T-helper 2 cell (primary cell): Measurements from ENCODE around the gene EML4.
"Not testable (repeated sequence)": the region's sequence is repeated elsewhere in the genome, so short reads cannot be mapped to it uniquely, and the experiment has no call there.

Experiments used
- DNase-seq, 5 experiments: peaks; one replicate each; pipeline versions ENCODE4 v3.0.0 to v3.0.0-alpha.2; 2012 to 2022
- total RNA-seq, 2 donors: gene quantifications; one replicate each; lab custom pipeline; 2026; lab: John Stamatoyannopoulos, UW

The EML4 gene
- total RNA-seq = 341 to 687 reads per million in 2 donors

GRCh38 chr2:42169100-42169873 is at the start of gene EML4:
Gene EML4 (plus strand): TSS chr2:42169353. CDS start chr2:42169612, 259 bp downstream.
- peak; percentile 83 to 87 (median 84) for DNase-seq

GRCh38 chr2:42123426-42123825 is 45.7 kb upstream of the EML4 start:
- DNase-seq = peak in 1 of 5 experiments; percentile 67

DNA sequence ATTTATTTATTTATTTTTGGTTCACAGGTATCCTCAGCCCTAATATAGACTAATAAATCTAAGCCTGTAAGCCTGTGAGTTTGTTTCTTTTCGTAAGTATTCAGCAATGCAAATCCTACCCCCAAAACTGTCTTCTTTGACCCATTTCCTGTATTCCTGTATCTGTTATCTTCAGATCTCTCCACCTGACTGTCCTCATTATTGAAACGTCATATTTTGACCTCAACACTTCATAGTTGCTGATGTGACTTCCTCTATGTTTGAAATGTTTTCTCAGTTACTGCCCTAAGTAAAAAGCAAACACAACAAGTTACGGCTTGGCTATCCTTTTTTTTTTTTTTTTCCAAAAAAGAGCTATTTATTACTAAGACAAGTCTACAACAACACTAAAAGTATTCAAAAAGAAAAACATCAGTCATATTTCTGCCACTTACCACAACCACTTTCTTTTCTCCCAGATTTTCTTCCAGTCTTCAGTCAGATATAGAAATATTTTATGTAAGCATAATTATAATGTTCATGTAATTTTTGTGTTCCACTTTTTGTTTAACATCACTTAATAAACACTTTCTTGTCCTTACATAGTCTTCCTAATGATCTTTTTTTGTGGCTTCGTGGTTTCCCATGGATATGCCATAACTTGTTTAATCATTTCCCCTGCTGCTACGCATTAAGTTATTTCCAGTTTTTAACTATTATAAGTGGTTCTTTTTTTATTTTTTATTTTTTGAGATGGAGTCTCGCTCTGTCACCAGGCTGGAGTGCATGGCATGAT is 45.0 kb upstream of the EML4 start:
- peak in 2 of 5 experiments; percentile 86 to 93 for DNase-seq

DNA sequence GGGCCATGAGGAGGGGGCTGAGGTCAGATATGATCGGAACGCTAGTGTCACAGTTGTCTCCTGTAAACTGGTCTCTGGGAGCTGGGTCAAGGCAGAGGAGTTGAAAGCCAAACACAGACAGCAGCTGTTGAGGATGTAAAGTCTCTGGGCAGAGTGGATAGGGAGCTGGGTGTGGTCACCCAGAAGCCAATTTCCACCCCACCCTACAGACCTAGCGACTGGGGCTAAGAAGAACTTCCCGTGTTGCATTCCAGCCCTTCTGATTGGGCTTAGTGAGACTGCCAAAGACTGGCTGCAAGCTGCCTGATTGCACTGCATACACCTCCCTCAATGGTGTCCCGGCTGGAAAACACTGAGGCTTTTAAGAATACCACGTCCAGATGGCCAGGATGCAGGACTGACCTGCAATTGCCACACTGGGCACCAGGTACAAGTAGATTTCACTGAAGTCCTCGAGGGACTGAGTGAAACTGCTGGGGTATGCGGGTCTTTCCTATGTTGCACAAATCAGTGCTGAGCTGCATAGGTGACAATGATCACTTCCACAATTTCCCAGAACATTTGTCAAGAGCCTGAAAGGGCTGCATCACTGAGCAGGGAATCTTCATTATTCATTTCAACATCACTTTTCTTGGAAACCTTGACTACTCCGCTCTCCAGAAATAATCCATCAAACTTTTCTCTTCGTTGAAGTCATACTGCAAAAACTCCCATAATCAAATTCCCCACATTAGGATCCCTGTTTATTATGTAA is 43.1 kb upstream of the EML4 start:
- no peak for DNase-seq

GRCh38 chr2:42126873-42127272 is 42.3 kb upstream of the EML4 start:
- DNase-seq = not testable (repeated sequence)

GRCh38 chr2:42127425-42128424 is 41.4 kb upstream of the EML4 start:
- peak in 2 of 5 experiments; percentile 57 to 68 for DNase-seq

- peak in 1 of 5 experiments; percentile 65 for DNase-seq
Measured at GRCh38 chr2:42128721-42129486, 40.2 kb upstream of the EML4 start.

GRCh38 chr2:42129487-42129852 is 39.7 kb upstream of the EML4 start:
- DNase-seq = no peak

GRCh38 chr2:42129947-42130346 is 39.2 kb upstream of the EML4 start:
- DNase-seq = no peak

- DNase-seq = not testable (repeated sequence)
Measured at GRCh38 chr2:42130858-42131257, 38.3 kb upstream of the EML4 start.

DNA sequence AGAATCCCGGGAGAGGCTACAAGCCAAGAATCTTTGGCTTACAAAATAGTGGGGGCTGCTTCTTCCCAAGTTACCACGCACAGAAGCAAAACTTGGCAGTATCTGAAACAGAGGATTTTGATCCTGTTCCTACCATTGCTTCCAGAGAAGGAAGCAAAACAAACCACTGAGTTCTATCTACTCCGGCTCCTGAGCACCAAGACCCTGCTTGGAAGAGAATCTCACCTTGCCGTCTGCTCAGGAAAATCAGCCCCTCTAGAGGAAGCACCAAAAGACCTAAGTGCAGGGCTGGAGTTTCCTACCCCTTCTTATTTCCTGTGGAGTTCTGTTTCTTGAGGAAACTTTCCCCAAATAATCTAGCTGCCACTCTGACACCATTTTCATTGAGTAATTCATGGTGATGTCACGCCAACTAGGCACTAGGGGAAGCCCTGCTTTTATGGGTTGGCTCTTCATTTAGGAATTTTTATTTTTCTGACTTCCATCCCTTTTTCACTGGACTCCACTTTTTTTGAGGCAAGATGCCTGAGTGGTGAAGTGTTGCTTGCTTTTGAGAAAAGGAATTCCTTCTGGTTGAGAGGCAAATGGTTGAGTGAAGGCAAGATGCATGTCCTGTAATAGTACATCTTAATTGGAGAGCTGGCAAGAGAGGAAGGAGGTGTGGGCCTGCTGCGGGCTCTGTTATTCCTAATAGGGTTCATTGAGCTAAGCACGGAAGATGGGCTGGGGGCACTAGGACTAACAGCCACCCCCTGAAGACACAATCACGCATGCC is 36.8 kb upstream of the EML4 start:
- no peak for DNase-seq

GRCh38 chr2:42132966-42133641 is 36.0 kb upstream of the EML4 start:
- peak; percentile 73 to 99 (median 90) for DNase-seq

- no peak for DNase-seq
Measured at GRCh38 chr2:42133771-42134195, 35.4 kb upstream of the EML4 start.

GRCh38 chr2:42134401-42134932 is 34.7 kb upstream of the EML4 start:
- DNase-seq = not testable (repeated sequence)

- peak in 1 of 5 experiments; percentile 33 for DNase-seq
Measured at GRCh38 chr2:42135381-42136312, 33.5 kb upstream of the EML4 start.

- DNase-seq = no peak
Measured at GRCh38 chr2:42136782-42137124, 32.4 kb upstream of the EML4 start.

DNA sequence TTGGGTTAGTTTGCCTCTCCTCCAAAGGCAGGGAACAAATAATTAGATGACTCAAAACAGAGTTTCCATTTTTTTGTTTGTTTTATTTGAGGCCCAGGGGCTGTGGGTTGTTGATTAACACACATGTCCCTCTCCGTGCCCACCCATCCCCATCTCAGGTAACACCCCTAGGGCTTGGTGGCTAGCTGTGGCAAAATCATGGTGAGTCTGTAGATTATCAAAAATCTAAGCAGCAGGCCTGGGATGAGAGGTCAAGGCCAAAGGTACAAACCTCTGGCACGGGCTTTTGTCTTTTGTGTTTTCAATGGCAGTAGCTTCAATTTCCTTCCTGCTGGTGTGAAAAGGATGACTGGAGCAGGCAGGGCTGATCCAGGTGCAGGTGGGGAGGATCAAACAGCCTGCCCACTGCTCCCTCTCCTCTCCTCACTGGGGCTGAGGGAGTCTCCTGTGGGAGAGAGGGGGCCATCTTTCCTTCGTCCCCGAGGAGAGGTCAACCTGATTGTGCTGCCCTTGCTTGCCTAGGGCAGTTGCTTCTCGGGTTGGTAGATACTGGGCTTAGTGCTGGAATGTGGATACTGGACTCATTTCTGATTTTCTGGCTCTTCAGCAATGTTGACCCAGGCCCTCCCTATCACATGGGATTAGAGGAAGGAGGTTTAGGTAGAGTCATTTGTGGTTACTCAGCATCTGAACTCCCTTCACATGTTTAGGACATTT is 31.9 kb upstream of the EML4 start:
- no peak for DNase-seq
